HUES6 (cell line): ENCODE measurements around the gene ITGAE.

Experiments
- H3K27ac ChIP-seq: 2 replicates; pipeline ENCODE4 v1.7.0; 2013; ENCODE audit warnings: low read depth, mild to moderate bottlenecking, low read length, inconsistent platforms
- H3K27me3 ChIP-seq: 2 replicates; pipeline ENCODE4 v1.6.1; 2013; ENCODE audit warnings: low read length; ENCODE audit not compliant: control insufficient read depth, insufficient read depth
- H3K36me3 ChIP-seq: 2 replicates; pipeline ENCODE4 v1.6.1; 2013; ENCODE audit warnings: low read length; ENCODE audit not compliant: control insufficient read depth, insufficient read depth
- H3K4me1 ChIP-seq: 2 replicates; pipeline ENCODE4 v1.6.1; 2013; ENCODE audit warnings: low read length; ENCODE audit not compliant: control insufficient read depth, insufficient read depth
- H3K4me3 ChIP-seq: 2 replicates; pipeline ENCODE4 v1.5.1; 2013; ENCODE audit warnings: low read depth, low read length
- H3K9ac ChIP-seq: one replicate; pipeline ENCODE4 v1.6.1; 2013; ENCODE audit warnings: mild to moderate bottlenecking, low read length
- H3K9me3 ChIP-seq: 2 replicates; pipeline ENCODE4 v1.6.1; 2013; ENCODE audit warnings: low read depth, low read length; ENCODE audit not compliant: control insufficient read depth, insufficient read depth

Gene ITGAE

GRCh38 chr17:3771140-3771539 lies 29.8 kb downstream of the ITGAE start:
- Histone ChIP-seq H3K9ac (no peak overlapping the region), H3K4me3 (no peak overlapping the region), H3K27ac (no peak overlapping the region)

GRCh38 chr17:3770466-3770865 lies 30.5 kb downstream of the ITGAE start:
- Histone ChIP-seq H3K27ac (no peak overlapping the region), H3K4me1 (no peaks in the 10 kb centered on the region), H3K4me3 (no peak overlapping the region), H3K27me3 (no peaks in the 10 kb centered on the region), H3K9ac (no peak overlapping the region), H3K9me3 (0 out of 2 replicates have a peak, but pooled peaks cover 4% of the 10 kb centered on the region), H3K36me3 (no peaks in the 10 kb centered on the region)

More at GRCh38 chr17:3771140-3771539, 29.8 kb downstream of the ITGAE start:
- no peaks in the 10 kb centered on the region for H3K27me3 ChIP-seq
- H3K36me3 ChIP-seq, result no peaks in the 10 kb centered on the region
- H3K4me1 ChIP-seq, result no peaks in the 10 kb centered on the region
- 0 out of 2 replicates have a peak, but pooled peaks cover 4% of the 10 kb centered on the region for H3K9me3 ChIP-seq

- H3K27me3 ChIP-seq, result no peaks in the 10 kb centered on the region
- H3K4me1 ChIP-seq, result no peaks in the 10 kb centered on the region
- H3K4me3 ChIP-seq, result no peak overlapping the region
- no peak overlapping the region for H3K9ac ChIP-seq
- H3K27ac ChIP-seq, result no peak overlapping the region
- 0 out of 2 replicates have a peak, but pooled peaks cover 4% of the 10 kb centered on the region for H3K9me3 ChIP-seq
- H3K36me3 ChIP-seq, result no peaks in the 10 kb centered on the region
These were observed 32.2 kb downstream of the ITGAE start for GRCh38 chr17:3768769-3769168.

DNA sequence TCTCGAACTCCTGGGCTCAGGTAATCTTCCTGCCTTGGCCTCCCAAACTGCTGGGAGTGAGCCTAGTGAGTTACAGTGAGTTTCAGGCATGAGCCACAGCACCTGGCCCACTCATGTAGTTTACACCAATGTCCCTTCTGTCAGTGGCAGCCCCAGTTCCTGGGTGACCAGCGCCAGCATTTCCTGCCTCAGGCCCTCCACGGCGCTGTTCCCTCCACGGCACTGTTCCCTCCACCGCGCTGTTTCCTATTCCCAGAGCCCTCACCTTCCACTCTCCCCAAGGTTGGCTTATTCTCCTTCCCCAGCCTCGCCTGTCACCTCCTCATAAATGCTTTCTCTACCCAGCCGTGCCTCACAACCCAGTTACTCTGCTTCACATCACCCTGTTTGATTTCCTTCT lies 32.6 kb downstream of the ITGAE start:
- Histone ChIP-seq H3K27me3 (no peaks in the 10 kb centered on the region), H3K9ac (no peak overlapping the region), H3K4me1 (no peaks in the 10 kb centered on the region), H3K9me3 (0 out of 2 replicates have a peak, but pooled peaks cover 4% of the 10 kb centered on the region), H3K27ac (no peak overlapping the region), H3K4me3 (no peak overlapping the region), H3K36me3 (no peaks in the 10 kb centered on the region)

GRCh38 chr17:3766779-3767178 lies 34.2 kb downstream of the ITGAE start:
- H3K4me1 ChIP-seq, result no peaks in the 10 kb centered on the region
- H3K36me3 ChIP-seq, result no peaks in the 10 kb centered on the region
- H3K9me3 ChIP-seq, result 0 out of 2 replicates have a peak, but pooled peaks cover 4% of the 10 kb centered on the region
- H3K4me3 ChIP-seq, result no peak overlapping the region
- no peak overlapping the region for H3K27ac ChIP-seq
- H3K9ac ChIP-seq, result no peak overlapping the region
- no peaks in the 10 kb centered on the region for H3K27me3 ChIP-seq

DNA sequence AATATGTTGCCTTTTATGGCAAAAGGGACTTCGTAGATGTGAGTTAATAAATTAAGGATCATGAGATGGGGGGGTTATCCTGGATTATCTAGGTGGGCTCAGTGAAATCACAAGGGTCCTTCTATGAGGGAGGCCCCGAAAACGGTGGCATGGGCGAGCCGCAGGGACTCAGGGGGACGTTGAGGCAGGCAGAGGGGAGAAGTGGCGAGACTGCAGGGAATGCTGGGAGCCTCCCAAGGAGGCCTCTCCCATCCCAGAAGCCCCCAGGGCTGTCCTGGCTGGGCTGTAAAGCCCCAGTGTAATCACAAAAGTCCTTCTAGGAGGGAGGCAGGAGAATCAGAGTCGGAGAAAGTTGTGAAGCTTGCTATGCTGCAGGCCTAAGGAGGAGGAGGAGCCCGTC lies 35.0 kb downstream of the ITGAE start:
- no peaks in the 10 kb centered on the region for H3K4me1 ChIP-seq
- H3K9me3 ChIP-seq, result 0 out of 2 replicates have a peak, but pooled peaks cover 4% of the 10 kb centered on the region

DNA sequence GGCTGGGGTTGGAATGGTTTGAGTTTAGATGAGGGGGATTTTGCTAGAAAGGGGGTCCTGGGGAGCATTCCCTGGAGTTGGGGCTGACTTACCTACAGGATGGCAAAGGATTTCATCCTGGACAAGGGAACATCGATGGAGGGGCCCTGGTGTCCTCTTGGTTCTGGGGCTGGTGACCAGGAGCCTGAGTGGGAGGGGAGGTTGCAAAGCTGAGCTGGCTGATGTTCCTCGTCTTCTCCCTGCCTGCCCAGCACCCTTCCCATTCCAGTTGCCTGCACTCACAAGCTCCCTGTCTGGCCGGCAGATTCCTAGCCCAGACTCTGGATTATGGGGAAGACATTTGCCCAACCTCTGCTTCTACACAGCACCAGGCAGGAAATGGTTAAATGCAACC lies 37.2 kb downstream of the ITGAE start:
- Histone ChIP-seq H3K9me3 (peaks cover 14% of the 10 kb centered on the region), H3K36me3 (no peaks in the 10 kb centered on the region), H3K9ac (no peak overlapping the region), H3K27me3 (no peaks in the 10 kb centered on the region), H3K4me1 (no peaks in the 10 kb centered on the region), H3K27ac (no peak overlapping the region), H3K4me3 (no peak overlapping the region)

More for the DNA sequence above, 35.0 kb downstream of the ITGAE start:
- Histone ChIP-seq H3K36me3 (no peaks in the 10 kb centered on the region), H3K4me3 (no peak overlapping the region), H3K27me3 (no peaks in the 10 kb centered on the region), H3K27ac (no peak overlapping the region), H3K9ac (no peak overlapping the region)

GRCh38 chr17:3762922-3763776 lies 37.8 kb downstream of the ITGAE start:
- H3K9me3 ChIP-seq, result peaks cover 14% of the 10 kb centered on the region
- no peak overlapping the region for H3K4me3 ChIP-seq
- H3K27ac ChIP-seq, result no peak overlapping the region
- no peaks in the 10 kb centered on the region for H3K4me1 ChIP-seq
- no peaks in the 10 kb centered on the region for H3K27me3 ChIP-seq
- H3K36me3 ChIP-seq, result no peaks in the 10 kb centered on the region
- no peak overlapping the region for H3K9ac ChIP-seq

GRCh38 chr17:3761918-3762380 lies 39.0 kb downstream of the ITGAE start:
- Histone ChIP-seq H3K9me3 (peaks cover 11% of the 10 kb centered on the region), H3K27ac (no peak overlapping the region), H3K27me3 (no peaks in the 10 kb centered on the region), H3K4me3 (no peak overlapping the region), H3K4me1 (no peaks in the 10 kb centered on the region), H3K36me3 (no peaks in the 10 kb centered on the region), H3K9ac (no peak overlapping the region)

DNA sequence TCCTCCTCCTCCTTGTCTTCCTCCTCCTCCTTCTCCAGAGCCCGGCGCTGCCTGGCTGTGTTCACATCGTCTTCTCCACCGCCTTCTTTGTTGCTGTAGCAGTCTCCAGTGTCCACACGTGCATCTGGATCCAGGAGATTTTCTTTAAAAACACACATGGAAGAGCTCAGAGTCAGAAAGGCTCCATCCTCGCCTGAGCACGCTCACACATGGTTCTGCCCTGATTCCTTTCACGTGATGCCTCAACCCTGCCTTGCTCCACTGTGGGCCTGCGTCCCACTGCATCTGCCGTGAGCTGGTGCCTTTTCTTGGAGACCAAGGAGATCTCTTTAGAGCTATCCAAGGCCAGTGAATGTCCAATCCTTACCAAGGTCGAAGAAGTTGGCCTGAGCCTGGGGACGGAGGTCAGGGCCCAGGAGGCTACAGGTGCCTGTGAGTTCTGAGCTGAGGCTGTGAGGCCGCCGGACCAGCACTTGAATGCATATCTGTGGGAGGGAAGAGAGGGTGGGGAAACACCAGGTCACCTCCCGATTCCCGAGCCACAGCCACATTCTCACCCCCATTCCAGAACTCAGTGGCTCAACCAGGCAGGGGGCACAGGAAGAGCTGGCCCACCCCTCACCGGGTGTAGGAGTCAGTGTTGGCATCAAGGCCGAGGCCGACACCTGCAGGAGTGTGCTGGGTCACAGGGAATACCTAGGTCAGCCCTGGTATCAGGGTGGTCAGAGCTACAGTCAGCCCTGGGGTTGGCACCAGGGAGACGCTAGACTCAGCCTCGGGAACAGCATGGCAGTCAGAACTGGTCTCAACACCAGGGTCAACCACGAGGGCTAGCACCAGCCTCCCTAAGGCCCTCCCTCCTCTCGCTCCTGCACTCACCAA lies 39.7 kb downstream of the ITGAE start:
- Histone ChIP-seq H3K9me3 (peaks cover 11% of the 10 kb centered on the region), H3K27me3 (no peaks in the 10 kb centered on the region), H3K9ac (no peak overlapping the region), H3K4me3 (no peak overlapping the region), H3K27ac (no peak overlapping the region), H3K4me1 (no peaks in the 10 kb centered on the region), H3K36me3 (no peaks in the 10 kb centered on the region)
